ENCODE data around the gene MYOZ2.

Gene MYOZ2

GRCh38 chr4:119135721-119136121 lies at the start of gene MYOZ2:
MYOZ2 (plus strand) TSS chr4:119135832; CDS start chr4:119136526, 694 bp downstream.
- Histone ChIP-seq H3K36me3 (ENCODE audit: control insufficient read depth, insufficient read depth, low read length) (no peaks in the 10 kb centered on the region), H3K4me3 (ENCODE audit: low read depth, low read length) (no peak within 1 kb of the TSS), H3K9me3 (ENCODE audit: control insufficient read depth, insufficient read depth, low read length) (no peaks in the 10 kb centered on the region), H3K27ac (ENCODE audit: low read depth, low read length) (no peak within 1 kb of the TSS), H3K9ac (ENCODE audit: low read depth, low read length) (no peak within 1 kb of the TSS), H3K27me3 (ENCODE audit: control insufficient read depth, insufficient read depth, low read length) (no peaks in the 10 kb centered on the region), H3K4me1 (ENCODE audit: control insufficient read depth, insufficient read depth, low read length) (no peaks in the 10 kb centered on the region; the same call in 1 of the 2 replicates)

DNA sequence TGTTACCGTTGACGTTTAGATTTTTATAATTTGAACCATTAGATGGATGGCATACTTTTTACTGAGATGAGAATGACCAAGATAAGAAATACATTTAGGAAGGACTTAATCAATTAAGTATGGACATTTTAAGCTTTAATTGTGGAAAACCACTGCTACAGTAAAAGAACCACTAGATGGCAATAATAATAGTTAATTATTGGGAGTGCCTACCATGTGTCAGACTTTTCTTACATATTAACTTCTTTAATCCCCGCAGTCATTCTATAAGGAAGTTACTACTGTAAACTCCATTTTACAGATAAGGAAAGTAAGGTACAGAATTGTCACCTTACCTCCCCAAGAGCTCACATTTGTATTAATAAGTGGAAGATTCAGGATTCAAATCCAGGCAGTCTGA lies 48.5 kb upstream of the MYOZ2 start:
- H3K4me3 ChIP-seq (ENCODE audit: low read depth, low read length) = no peak overlapping the region
- no peak overlapping the region for H3K9ac ChIP-seq (ENCODE audit: low read depth, low read length)
- H3K36me3 ChIP-seq (ENCODE audit: control insufficient read depth, insufficient read depth, low read length) = no peaks in the 10 kb centered on the region
- no peak overlapping the region for H3K27ac ChIP-seq (ENCODE audit: low read depth, low read length)
- no peaks in the 10 kb centered on the region for H3K9me3 ChIP-seq (ENCODE audit: control insufficient read depth, insufficient read depth, low read length)
- no peaks in the 10 kb centered on the region for H3K4me1 ChIP-seq (ENCODE audit: control insufficient read depth, insufficient read depth, low read length)
- H3K27me3 ChIP-seq (ENCODE audit: control insufficient read depth, insufficient read depth, low read length) = no peaks in the 10 kb centered on the region

DNA sequence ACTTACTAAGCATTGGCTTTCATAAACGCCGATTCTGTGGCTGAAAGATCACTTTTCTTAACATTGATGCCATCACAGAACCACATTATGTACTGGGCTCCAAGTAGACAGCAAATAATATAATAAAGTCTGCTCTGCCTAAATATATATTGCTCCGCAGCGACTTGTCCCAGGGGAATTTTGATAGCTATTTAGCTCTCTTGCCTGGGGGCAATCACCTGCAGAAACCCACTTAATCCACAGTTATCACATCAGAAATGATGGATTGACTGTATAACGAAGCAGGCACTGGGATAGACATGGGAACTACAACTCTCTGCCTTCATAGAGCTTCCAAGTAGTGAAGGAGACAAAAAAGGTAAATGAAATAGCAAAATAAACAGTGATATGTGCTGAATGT lies 48.0 kb upstream of the MYOZ2 start:
- no peaks in the 10 kb centered on the region for H3K4me1 ChIP-seq (ENCODE audit: control insufficient read depth, insufficient read depth, low read length)
- no peaks in the 10 kb centered on the region for H3K36me3 ChIP-seq (ENCODE audit: control insufficient read depth, insufficient read depth, low read length)
- no peak overlapping the region for H3K9ac ChIP-seq (ENCODE audit: low read depth, low read length)
- no peak overlapping the region for H3K27ac ChIP-seq (ENCODE audit: low read depth, low read length)
- H3K4me3 ChIP-seq (ENCODE audit: low read depth, low read length) = no peak overlapping the region
- no peaks in the 10 kb centered on the region for H3K27me3 ChIP-seq (ENCODE audit: control insufficient read depth, insufficient read depth, low read length)
- H3K9me3 ChIP-seq (ENCODE audit: control insufficient read depth, insufficient read depth, low read length) = no peaks in the 10 kb centered on the region

GRCh38 chr4:119093042-119093827 lies 42.4 kb upstream of the MYOZ2 start:
- H3K9me3 ChIP-seq (ENCODE audit: control insufficient read depth, insufficient read depth, low read length) = no peaks in the 10 kb centered on the region
- H3K27me3 ChIP-seq (ENCODE audit: control insufficient read depth, insufficient read depth, low read length) = no peaks in the 10 kb centered on the region
- H3K9ac ChIP-seq (ENCODE audit: low read depth, low read length) = no peak overlapping the region
- H3K4me1 ChIP-seq (ENCODE audit: control insufficient read depth, insufficient read depth, low read length) = 0 out of 2 replicates have a peak, but pooled peaks cover 6% of the 10 kb centered on the region
- H3K27ac ChIP-seq (ENCODE audit: low read depth, low read length) = no peak overlapping the region
- H3K4me3 ChIP-seq (ENCODE audit: low read depth, low read length) = no peak overlapping the region
- no peaks in the 10 kb centered on the region for H3K36me3 ChIP-seq (ENCODE audit: control insufficient read depth, insufficient read depth, low read length)

GRCh38 chr4:119097282-119097900 lies 38.2 kb upstream of the MYOZ2 start:
- H3K27ac ChIP-seq (ENCODE audit: low read depth, low read length) = no peak overlapping the region

GRCh38 chr4:119098306-119098705 lies 37.3 kb upstream of the MYOZ2 start:
- Histone ChIP-seq H3K4me3 (ENCODE audit: low read depth, low read length) (no peak overlapping the region), H3K36me3 (ENCODE audit: control insufficient read depth, insufficient read depth, low read length) (no peaks in the 10 kb centered on the region), H3K27me3 (ENCODE audit: control insufficient read depth, insufficient read depth, low read length) (no peaks in the 10 kb centered on the region), H3K9me3 (ENCODE audit: control insufficient read depth, insufficient read depth, low read length) (no peaks in the 10 kb centered on the region), H3K9ac (ENCODE audit: low read depth, low read length) (no peak overlapping the region), H3K4me1 (ENCODE audit: control insufficient read depth, insufficient read depth, low read length) (peaks cover 10% of the 10 kb centered on the region; the same call in 1 of the 2 replicates), H3K27ac (ENCODE audit: low read depth, low read length) (no peak overlapping the region)

More at GRCh38 chr4:119097282-119097900, 38.2 kb upstream of the MYOZ2 start:
- Histone ChIP-seq H3K4me1 (ENCODE audit: control insufficient read depth, insufficient read depth, low read length) (0 out of 2 replicates have a peak, but pooled peaks cover 11% of the 10 kb centered on the region), H3K36me3 (ENCODE audit: control insufficient read depth, insufficient read depth, low read length) (no peaks in the 10 kb centered on the region), H3K4me3 (ENCODE audit: low read depth, low read length) (no peak overlapping the region), H3K9me3 (ENCODE audit: control insufficient read depth, insufficient read depth, low read length) (no peaks in the 10 kb centered on the region), H3K27me3 (ENCODE audit: control insufficient read depth, insufficient read depth, low read length) (no peaks in the 10 kb centered on the region), H3K9ac (ENCODE audit: low read depth, low read length) (no peak overlapping the region)

DNA sequence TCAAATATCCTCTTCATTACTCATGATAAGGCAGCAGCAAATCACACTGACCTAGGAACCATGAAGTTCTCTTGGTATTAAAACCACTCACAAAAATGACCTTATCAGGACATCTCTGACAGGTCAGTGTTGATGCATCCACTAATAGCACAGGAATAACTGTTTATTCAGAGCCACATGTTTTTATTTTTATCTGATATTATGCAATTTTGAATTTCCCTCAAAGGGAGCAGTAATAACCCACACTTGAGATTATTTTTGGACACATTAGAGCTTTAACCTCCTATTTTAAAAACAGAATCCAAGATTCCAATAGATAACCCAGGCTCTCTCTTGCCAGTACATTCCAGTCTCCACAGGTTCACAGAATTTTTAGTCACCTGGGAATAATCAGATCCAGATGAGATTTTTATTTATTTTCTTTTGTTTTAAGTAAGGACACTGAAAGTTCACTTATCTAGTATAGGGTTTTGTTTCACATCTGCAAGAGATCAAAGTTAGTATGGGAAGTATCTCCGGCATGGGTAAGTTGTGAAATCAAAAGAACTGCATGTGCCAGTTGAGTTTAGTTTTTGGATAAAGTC lies 36.3 kb upstream of the MYOZ2 start:
- Histone ChIP-seq H3K9me3 (ENCODE audit: control insufficient read depth, insufficient read depth, low read length) (no peaks in the 10 kb centered on the region), H3K36me3 (ENCODE audit: control insufficient read depth, insufficient read depth, low read length) (no peaks in the 10 kb centered on the region), H3K9ac (ENCODE audit: low read depth, low read length) (no peak overlapping the region), H3K4me1 (ENCODE audit: control insufficient read depth, insufficient read depth, low read length) (peaks cover 16% of the 10 kb centered on the region; the same call in 1 of the 2 replicates), H3K27ac (ENCODE audit: low read depth, low read length) (no peak overlapping the region), H3K4me3 (ENCODE audit: low read depth, low read length) (no peak overlapping the region), H3K27me3 (ENCODE audit: control insufficient read depth, insufficient read depth, low read length) (no peaks in the 10 kb centered on the region)

DNA sequence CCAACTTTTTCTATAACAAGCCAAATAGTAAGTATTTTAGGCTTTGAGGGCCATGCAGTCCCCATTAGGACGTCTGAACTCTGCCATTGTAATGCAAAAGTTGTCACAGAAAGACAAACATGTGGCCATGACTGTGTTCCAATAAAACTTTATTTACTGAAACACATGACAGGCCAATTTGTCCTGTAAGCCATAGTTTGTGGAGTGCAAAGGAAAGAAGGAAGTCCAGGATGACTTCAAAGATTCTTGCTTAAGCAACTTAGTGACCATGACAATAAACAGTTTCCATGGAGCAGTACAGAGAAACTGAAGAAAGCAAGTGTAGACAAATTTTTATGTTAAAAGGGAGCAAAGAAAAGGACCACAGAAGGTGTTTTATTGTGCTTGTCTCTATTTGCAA lies 35.0 kb upstream of the MYOZ2 start:
- Histone ChIP-seq H3K9ac (ENCODE audit: low read depth, low read length) (no peak overlapping the region), H3K9me3 (ENCODE audit: control insufficient read depth, insufficient read depth, low read length) (no peaks in the 10 kb centered on the region), H3K36me3 (ENCODE audit: control insufficient read depth, insufficient read depth, low read length) (no peaks in the 10 kb centered on the region), H3K27me3 (ENCODE audit: control insufficient read depth, insufficient read depth, low read length) (no peaks in the 10 kb centered on the region), H3K4me1 (ENCODE audit: control insufficient read depth, insufficient read depth, low read length) (peaks cover 16% of the 10 kb centered on the region; the same call in 1 of the 2 replicates), H3K27ac (ENCODE audit: low read depth, low read length) (no peak overlapping the region), H3K4me3 (ENCODE audit: low read depth, low read length) (no peak overlapping the region)

- Histone ChIP-seq H3K27ac (ENCODE audit: low read depth, low read length) (peak overlapping the region; percentile 59), H3K36me3 (ENCODE audit: control insufficient read depth, insufficient read depth, low read length) (no peaks in the 10 kb centered on the region), H3K4me3 (ENCODE audit: low read depth, low read length) (no peak overlapping the region), H3K27me3 (ENCODE audit: control insufficient read depth, insufficient read depth, low read length) (no peaks in the 10 kb centered on the region), H3K9me3 (ENCODE audit: control insufficient read depth, insufficient read depth, low read length) (no peaks in the 10 kb centered on the region), H3K9ac (ENCODE audit: low read depth, low read length) (peak overlapping the region; percentile 22; the same call in 1 of the 2 replicates), H3K4me1 (ENCODE audit: control insufficient read depth, insufficient read depth, low read length) (peaks cover 16% of the 10 kb centered on the region; the same call in 1 of the 2 replicates)
These were observed 32.4 kb upstream of the MYOZ2 start for GRCh38 chr4:119103263-119103662.

GRCh38 chr4:119104644-119105273 lies 30.9 kb upstream of the MYOZ2 start:
- no peaks in the 10 kb centered on the region for H3K36me3 ChIP-seq (ENCODE audit: control insufficient read depth, insufficient read depth, low read length)
- no peak overlapping the region for H3K27ac ChIP-seq (ENCODE audit: low read depth, low read length)
- H3K4me3 ChIP-seq (ENCODE audit: low read depth, low read length) = no peak overlapping the region
- no peaks in the 10 kb centered on the region for H3K9me3 ChIP-seq (ENCODE audit: control insufficient read depth, insufficient read depth, low read length)
- no peak overlapping the region for H3K9ac ChIP-seq (ENCODE audit: low read depth, low read length)
- H3K4me1 ChIP-seq (ENCODE audit: control insufficient read depth, insufficient read depth, low read length) = peaks cover 16% of the 10 kb centered on the region; the same call in 1 of the 2 replicates
- H3K27me3 ChIP-seq (ENCODE audit: control insufficient read depth, insufficient read depth, low read length) = no peaks in the 10 kb centered on the region

All from HUES48 (cell line).